H1 (cell line): Measurements from ENCODE around the gene FBXO41. TPM values are rescaled to one million over a fixed set of nuclear protein-coding genes. Genes with fewer than 3 reads are reported as not detected.

ENCODE experiments used
- CHD7 ChIP-seq: fragments of 300-600 bp; sonication (generic); IDR thresholded peaks from 2 replicates; pipeline ENCODE4 v1.7.1; 2012; ENCODE audit warnings: low read length, moderate library complexity, mild to moderate bottlenecking, inconsistent platforms; ENCODE audit not compliant: insufficient replicate concordance
- JUND ChIP-seq: IDR thresholded peaks from 2 replicates; pipeline ENCODE4 v1.6.1; 2011; ENCODE audit warnings: mild to moderate bottlenecking, improper control_type of control experiment, low read length
- NANOG ChIP-seq: IDR thresholded peaks from 2 replicates; pipeline ENCODE4 v1.6.1; 2011; ENCODE audit warnings: low read length, low read depth, mild to moderate bottlenecking, inconsistent platforms; ENCODE audit not compliant: insufficient read depth, poor library complexity, severe bottlenecking
- POU5F1 ChIP-seq: IDR thresholded peaks from 2 replicates; pipeline ENCODE4 v1.6.1; 2011; ENCODE audit warnings: low read depth, mild to moderate bottlenecking, low read length, moderate library complexity
- RBBP5 ChIP-seq: IDR thresholded peaks from 2 replicates; pipeline ENCODE4 v1.7.1; 2012; ENCODE audit warnings: low read depth, mild to moderate bottlenecking, inconsistent platforms, low read length, moderate library complexity, borderline replicate concordance
- SUZ12 ChIP-seq: fragments of 200-600 bp; sonication (generic); IDR thresholded peaks from 2 replicates; pipeline ENCODE4 v1.6.1; 2012; ENCODE audit warnings: mild to moderate bottlenecking, inconsistent platforms, low read length, moderate library complexity, mixed read lengths
- USF2 ChIP-seq: IDR thresholded peaks from 2 replicates; pipeline ENCODE4 v1.6.1; 2011; ENCODE audit warnings: low read length, improper control_type of control experiment
- polyA plus RNA-seq, 7 experiments: library from polyadenylated mRNA; depleted of rRNA in 3 of 7; stranded (reverse) in 5 of 7; unstranded in 2 of 7; fragments of >200 nt in 5 of 7; fragments of 200-250 nt in 2 of 7; gene quantifications; 1 replicate in 5 of 7; 2 replicates in 1 of 7; 4 replicates in 1 of 7; pipeline versions ENCODE4 v1.2.1 to v1.2.3, GENCODE V29; 2011 to 2013; ENCODE audit warnings: missing spikeins in 2 of 7, mixed read lengths in 2 of 7
- total RNA-seq: library from RNA; stranded (reverse); fragmentation: NEBNext Ultra II Directional; extraction: Animal tissue kit (Norgen Biotek cat#: 25700); gene quantifications from 2 replicates; pipeline ENCODE4 v1.2.1, GENCODE V29; 2021

The FBXO41 gene
- total and polyA plus RNA-seq, 2 of the 8 experiments (the other 6 are each of a cell fraction or from before 2014, with no cell fraction given), result 11.2 to 14.3 TPM

DNA sequence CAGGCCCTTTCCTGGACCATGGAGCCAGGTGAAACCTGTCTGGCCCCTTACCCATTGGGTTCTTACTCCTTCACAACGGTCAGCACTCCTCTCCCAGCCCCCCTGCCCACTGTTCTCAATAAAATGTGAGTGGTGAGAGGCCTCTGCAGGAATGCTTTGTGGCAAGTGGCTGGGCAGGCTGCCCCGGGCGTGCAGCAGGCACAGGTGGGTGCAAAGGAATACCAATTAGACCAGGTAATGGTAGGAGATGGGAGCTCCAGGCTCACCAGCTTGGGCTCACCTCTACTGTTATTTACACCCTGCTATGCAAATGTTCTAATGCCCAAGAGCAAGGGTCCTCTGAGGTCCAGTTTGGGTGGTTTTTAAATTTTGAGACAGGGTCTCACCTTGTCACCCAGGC is 57.2 kb downstream of the FBXO41 start (continued):
- TF ChIP-seq NANOG (no peak), RBBP5 (no peak), JUND (no peak), CHD7 (no peak), USF2 (no peak), SUZ12 (no peak), POU5F1 (no peak)
